Right atrium auricular region (tissue), 2 donors: ENCODE results near the gene TSHZ3. TPM values are rescaled to one million over a fixed set of nuclear protein-coding genes. Genes with fewer than 3 reads are reported as not detected.

ENCODE experiments used
- DNase-seq: peaks from one replicate; pipeline ENCODE4 v3.0.0-alpha.2; 2019; ENCODE audit warnings: low spot score
- H3K27ac ChIP-seq, 2 donors: fragments of 200-600 bp; sonication (generic); 1 replicate in 1 of 2; 2 replicates in 1 of 2; pipeline ENCODE4 v1.5.1; 2016 to 2019
- H3K27me3 ChIP-seq, 2 donors: fragments of 200-600 bp; sonication (generic); one replicate each; pipeline versions ENCODE4 v1.5.1 to v1.6.0; 2017 to 2019
- H3K36me3 ChIP-seq: fragments of 200-600 bp; sonication (generic); one replicate; pipeline ENCODE4 v1.5.1; 2016
- H3K4me1 ChIP-seq, 2 donors: fragments of 200-600 bp; sonication (generic); one replicate each; pipeline versions ENCODE4 v1.5.1 to v1.6.0; 2017 to 2019
- H3K4me3 ChIP-seq, 2 donors: fragments of 200-600 bp; sonication (generic); 1 replicate in 1 of 2; 2 replicates in 1 of 2; pipeline ENCODE4 v1.5.1; 2017 to 2019; ENCODE audit warnings: mild to moderate bottlenecking in 1 of 2, moderate library complexity in 1 of 2
- H3K9me3 ChIP-seq, 2 donors: fragments of 200-600 bp; sonication (generic); one replicate each; pipeline ENCODE4 v1.5.1; 2019
- CTCF ChIP-seq, 2 donors: fragments of 200-600 bp; sonication (generic); IDR thresholded peaks; one replicate each; pipeline ENCODE4 v1.5.1; 2019; ENCODE audit warnings: antibody characterized with exemption in 2 of 2
- total RNA-seq, 2 donors: library from RNA; depleted of rRNA; stranded (reverse); fragments of >200 nt; gene quantifications; one replicate each; pipeline ENCODE4 v1.1.0, GENCODE V29; 2016

The TSHZ3 gene
- total RNA-seq, 2 donors from 2014 or later = 3.9 to 5.6 TPM

- TF ChIP-seq CTCF (IDR thresholded peaks at IDR 0.05) = no peak
- DNase-seq = no peak
- Histone ChIP-seq H3K9me3 (no peaks in the 10 kb centered on the region), H3K27ac (no peak overlapping the region), H3K4me1 (no peaks in the 10 kb centered on the region), H3K27me3 (no peaks in the 10 kb centered on the region), H3K36me3 (peaks cover 10% of the 10 kb centered on the region), H3K4me3 (no peak overlapping the region)
These were observed 69.8 kb downstream of the TSHZ3 start for GRCh38 chr19:31279436-31279765.

- Histone ChIP-seq H3K4me3 (no peak overlapping the region), H3K27ac (no peak overlapping the region), H3K9me3 (no peaks in the 10 kb centered on the region), H3K4me1 (no peaks in the 10 kb centered on the region), H3K27me3 (no peaks in the 10 kb centered on the region), H3K36me3 (peaks cover 10% of the 10 kb centered on the region)
- no peak for TF ChIP-seq CTCF (IDR thresholded peaks at IDR 0.05)
- no peak for DNase-seq
These were observed 70.4 kb downstream of the TSHZ3 start for GRCh38 chr19:31278555-31279435.

GRCh38 chr19:31277516-31277915 lies 71.7 kb downstream of the TSHZ3 start:
- peaks cover 10% of the 10 kb centered on the region for H3K36me3 ChIP-seq
- DNase-seq = no peak
- H3K9me3 ChIP-seq = no peaks in the 10 kb centered on the region
- H3K27ac ChIP-seq = no peak overlapping the region
- TF ChIP-seq CTCF (IDR thresholded peaks at IDR 0.05) = no peak
- H3K4me3 ChIP-seq = no peak overlapping the region
- no peaks in the 10 kb centered on the region for H3K27me3 ChIP-seq
- H3K4me1 ChIP-seq = no peaks in the 10 kb centered on the region

GRCh38 chr19:31276831-31277230 lies 72.4 kb downstream of the TSHZ3 start:
- no peak for TF ChIP-seq CTCF (IDR thresholded peaks at IDR 0.05)
- Histone ChIP-seq H3K27me3 (no peaks in the 10 kb centered on the region), H3K27ac (no peak overlapping the region), H3K9me3 (no peaks in the 10 kb centered on the region), H3K4me1 (no peaks in the 10 kb centered on the region), H3K36me3 (peaks cover 10% of the 10 kb centered on the region), H3K4me3 (no peak overlapping the region)
- DNase-seq = no peak

GRCh38 chr19:31275068-31275334 lies 74.2 kb downstream of the TSHZ3 start:
- DNase-seq = no peak
- Histone ChIP-seq H3K36me3 (peaks cover 10% of the 10 kb centered on the region), H3K27ac (no peak overlapping the region), H3K27me3 (no peaks in the 10 kb centered on the region), H3K9me3 (no peaks in the 10 kb centered on the region), H3K4me1 (no peaks in the 10 kb centered on the region), H3K4me3 (no peak overlapping the region)
- TF ChIP-seq CTCF (IDR thresholded peaks at IDR 0.05) = no peak
